Liver (tissue), 9 donors: ENCODE measurements around the gene ZC3H12C. TPM values are rescaled to one million over a fixed set of nuclear protein-coding genes. Genes with fewer than 3 reads are reported as not detected.

Experiments used
- DNase-seq: peaks from one replicate; pipeline ENCODE4 v3.0.0-alpha.2; 2017; ENCODE audit warnings: low spot score
- H3K27ac ChIP-seq, 2 donors: one replicate each; pipeline ENCODE4 v1.7.0; 2013; ENCODE audit warnings: inconsistent platforms in 2 of 2, low read length in 2 of 2, control low read depth in 1 of 2, low read depth in 1 of 2, mild to moderate bottlenecking in 1 of 2
- H3K27me3 ChIP-seq, 4 donors: one replicate each; pipeline versions ENCODE4 v1.6.1 to v1.7.0; 2013; ENCODE audit warnings: low read length in 3 of 4, inconsistent platforms in 1 of 4, mild to moderate bottlenecking in 1 of 4, moderate library complexity in 1 of 4; ENCODE audit not compliant: control insufficient read depth in 4 of 4, insufficient read depth in 4 of 4
- H3K36me3 ChIP-seq, 4 donors: one replicate each; pipeline versions ENCODE4 v1.6.1 to v1.7.0; 2013; ENCODE audit warnings: low read length in 3 of 4, mild to moderate bottlenecking in 3 of 4, low read depth in 1 of 4, moderate library complexity in 1 of 4; ENCODE audit not compliant: control insufficient read depth in 4 of 4, insufficient read depth in 3 of 4
- H3K4me1 ChIP-seq, 4 donors: one replicate each; pipeline versions ENCODE4 v1.6.1 to v1.7.0; 2013; ENCODE audit warnings: low read length in 3 of 4, mild to moderate bottlenecking in 3 of 4, moderate library complexity in 1 of 4; ENCODE audit not compliant: control insufficient read depth in 4 of 4, insufficient read depth in 4 of 4
- H3K4me3 ChIP-seq, 3 donors: one replicate each; pipeline versions ENCODE4 v1.6.1 to v1.7.0; 2013; ENCODE audit warnings: low read length in 3 of 3, control low read depth in 1 of 3, low read depth in 1 of 3, mild to moderate bottlenecking in 1 of 3
- H3K9ac ChIP-seq, 2 donors: one replicate each; pipeline ENCODE4 v1.7.0; 2013; ENCODE audit warnings: low read length in 2 of 2, mild to moderate bottlenecking in 2 of 2, moderate library complexity in 2 of 2, control low read depth in 1 of 2, low read depth in 1 of 2
- H3K9me3 ChIP-seq, 4 donors: one replicate each; pipeline versions ENCODE4 v1.6.1 to v1.7.0; 2013; ENCODE audit warnings: low read length in 3 of 4; ENCODE audit not compliant: control insufficient read depth in 4 of 4
- EGR1 ChIP-seq, 2 donors: IDR thresholded peaks; 2 replicates each; pipeline ENCODE4 v1.6.1; 2016 to 2018; ENCODE audit warnings: antibody characterized with exemption in 2 of 2, low read depth in 2 of 2
- FOXA1 ChIP-seq: IDR thresholded peaks from 2 replicates; pipeline ENCODE4 v1.6.1; 2016; ENCODE audit warnings: antibody characterized with exemption
- FOXA2 ChIP-seq: IDR thresholded peaks from 2 replicates; pipeline ENCODE4 v1.6.1; 2016; ENCODE audit warnings: antibody characterized with exemption
- GABPA ChIP-seq, 2 donors: IDR thresholded peaks in 1 of 2; conservative IDR thresholded peaks in 1 of 2; 2 replicates each; pipeline ENCODE4 v1.6.1; 2016; ENCODE audit warnings: antibody characterized with exemption in 2 of 2, mild to moderate bottlenecking in 1 of 2, moderate library complexity in 1 of 2
- JUND ChIP-seq, 2 donors: IDR thresholded peaks; 2 replicates each; pipeline ENCODE4 v1.6.1; 2016; ENCODE audit warnings: antibody characterized with exemption in 2 of 2
- NR2F2 ChIP-seq: IDR thresholded peaks from 2 replicates; pipeline ENCODE4 v1.6.1; 2016; ENCODE audit warnings: antibody characterized with exemption
- RAD21 ChIP-seq, 2 donors: IDR thresholded peaks; 2 replicates each; pipeline ENCODE4 v1.6.1; 2016; ENCODE audit warnings: antibody characterized with exemption in 2 of 2, mild to moderate bottlenecking in 2 of 2
- RXRA ChIP-seq, 2 donors: IDR thresholded peaks; 2 replicates each; pipeline ENCODE4 v1.6.1; 2017 to 2018; ENCODE audit warnings: antibody characterized with exemption in 2 of 2, mild to moderate bottlenecking in 1 of 2
- SP1 ChIP-seq: IDR thresholded peaks from 2 replicates; pipeline ENCODE4 v1.6.1; 2018; ENCODE audit warnings: antibody characterized with exemption, mild to moderate bottlenecking
- YY1 ChIP-seq: IDR thresholded peaks from 2 replicates; pipeline ENCODE4 v1.6.1; 2016; ENCODE audit warnings: antibody characterized with exemption, mild to moderate bottlenecking
- ZBTB33 ChIP-seq: IDR thresholded peaks from 2 replicates; pipeline ENCODE4 v1.6.1; 2016; ENCODE audit warnings: antibody characterized with exemption
- WGBS: extraction: QIAGEN DNeasy Blood & Tissue Kit; methylation state at CpG from one replicate; pipeline ENCODE4 v1.1.7; 2013; 5-methylcytosine and 5-hydroxymethylcytosine counted together
- polyA plus RNA-seq, 2 donors: library from polyadenylated mRNA; stranded (reverse) in 1 of 2; unstranded in 1 of 2; fragments of 200-250 nt in 1 of 2; fragments of >200 nt in 1 of 2; fragmentation: Nextera tagmentation in 1 of 2; extraction: Ambion mirVana in 1 of 2; gene quantifications; one replicate each; pipeline versions ENCODE4 v1.2.1 to v1.2.3, GENCODE V29; 2013 to 2015
- total RNA-seq, 2 donors: library from RNA; depleted of rRNA; stranded (reverse); fragments of >200 nt; gene quantifications; one replicate each; pipeline ENCODE4 v1.2.3, GENCODE V29; 2014
- donor health status: healthy.
- donor health status: healthy.
- donor health status: healthy.
- donor health status: healthy.
- donor health status: healthy.

ZC3H12C gene
- total and polyA plus RNA-seq, 4 donors: 0.92 to 9.6 (median 2.3) TPM

- no peaks in the 10 kb centered on the region for H3K9me3 ChIP-seq
Observed at GRCh38 chr11:110217936-110218335, 124.7 kb downstream of the ZC3H12C start.

GRCh38 chr11:110219006-110219785, 126.0 kb downstream of the ZC3H12C start:
- H3K9me3 ChIP-seq: no peaks in the 10 kb centered on the region
- TF ChIP-seq RXRA (IDR thresholded peaks at IDR 0.05) (no peak), RAD21 (IDR thresholded peaks at IDR 0.05) (no peak), FOXA2 (no peak), EGR1 (IDR thresholded peaks at IDR 0.05; ENCODE audit: low read depth in 2 of 2) (no peak), YY1 (no peak), NR2F2 (no peak)
- H3K27ac ChIP-seq: no peak overlapping the region
- DNase-seq: no peak
- H3K9ac ChIP-seq: no peak overlapping the region
- 97% methylated on average over 4 of the region's 4 CpGs for WGBS
- H3K4me1 ChIP-seq: peaks cover 0 to 4% (median 0%) of the 10 kb centered on the region in 4 donors
- no peaks in the 10 kb centered on the region for H3K27me3 ChIP-seq
- H3K4me3 ChIP-seq: no peak overlapping the region
- H3K36me3 ChIP-seq: peaks cover 0 to 2% (median 0%) of the 10 kb centered on the region in 4 donors

More at GRCh38 chr11:110217936-110218335, 124.7 kb downstream of the ZC3H12C start:
- Histone ChIP-seq H3K27me3 (no peaks in the 10 kb centered on the region), H3K4me1 (peaks cover 0 to 4% (median 0%) of the 10 kb centered on the region in 4 donors), H3K27ac (no peak overlapping the region), H3K9ac (no peak overlapping the region), H3K36me3 (peaks cover 0 to 2% (median 0%) of the 10 kb centered on the region in 4 donors), H3K4me3 (no peak overlapping the region)
- TF ChIP-seq ZBTB33 (no peak), NR2F2 (no peak), JUND (IDR thresholded peaks at IDR 0.05) (no peak), FOXA1 (no peak), FOXA2 (no peak), RAD21 (IDR thresholded peaks at IDR 0.05) (no peak), SP1 (no peak), EGR1 (IDR thresholded peaks at IDR 0.05; ENCODE audit: low read depth in 2 of 2) (no peak), GABPA (IDR thresholded peaks at IDR 0.05 in 1 of 2, conservative IDR thresholded peaks at IDR 0.05 in 1 of 2) (no peak)
- 83% methylated on average over 3 of the region's 3 CpGs for WGBS
- DNase-seq: no peak

Other genes with a start within 250 kb of the ZC3H12C start
- 10 to 100 TPM; 49.1 to 58.7 TPM for gene RDX, start 203.2 kb downstream of the ZC3H12C start, total RNA-seq
- gene RDX, start 203.2 kb downstream of the ZC3H12C start, polyA plus RNA-seq: 100 to 1,000 TPM in 1 of 2 donors, 10 to 100 TPM in 1; 19.9 to 116 TPM